Neural progenitor cell (in vitro differentiated cells): ENCODE results near the gene TLE5.

Source experiments
- CTCF ChIP-seq: fragments of 200-600 bp; sonication (generic); IDR thresholded peaks from 2 replicates; pipeline ENCODE4 v1.5.1; 2017; ENCODE audit warnings: antibody characterized with exemption, mild to moderate bottlenecking
- EZH2 ChIP-seq: fragments of 200-600 bp; sonication (generic); IDR thresholded peaks from 2 replicates; pipeline ENCODE4 v1.6.1; 2017; ENCODE audit warnings: antibody characterized with exemption, mild to moderate bottlenecking, moderate library complexity

- TF ChIP-seq EZH2 (no peak), CTCF (no peak)
Measured at GRCh38 chr19:3096267-3096901, 34.1 kb upstream of the TLE5 start.
